AG04449 (cell line): Measurements from ENCODE around the gene CCDC142.
A peak's percentile ranks its signal among the peaks of the same experiment; 100 is the strongest.
"Not testable (repeated sequence)": the region's sequence is repeated elsewhere in the genome, so short reads cannot be mapped to it uniquely, and the experiment has no call there.

ENCODE experiments used
- CTCF ChIA-PET: fragments of 350-600 bp; formaldehyde crosslinking; extraction: SDS; loops from one replicate; lab custom pipeline; 2021; ENCODE audit warnings: antibody characterized with exemption; lab: Yijun Ruan, JAX
- POLR2A ChIA-PET: fragments of 400-600, 350-600 bp; formaldehyde crosslinking; extraction: SDS; loops from one replicate; lab custom pipeline; 2020; ENCODE audit warnings: antibody characterized with exemption, inconsistent platforms; lab: Yijun Ruan, JAX
- DNase-seq: peaks from one replicate; pipeline ENCODE4 v3.0.0-alpha.2; 2010; ENCODE audit warnings: low read depth, low spot score
- H3K4me3 ChIP-seq: 2 replicates; pipeline ENCODE4 v1.5.1; 2011; ENCODE audit warnings: low read depth, mild to moderate bottlenecking, control low read depth, low read length
- CTCF ChIP-seq: IDR thresholded peaks from one replicate; pipeline ENCODE4 v1.5.1; 2011; ENCODE audit warnings: mild to moderate bottlenecking, moderate library complexity, low read length, control low read depth, inconsistent platforms; ENCODE audit not compliant: insufficient read depth; ENCODE audit errors: missing control alignments

The CCDC142 gene

GRCh38 chr2:74448771-74449170 lies 34.0 kb downstream of the CCDC142 start:
- ChIA-PET POLR2A (no interaction called here), CTCF (interaction anchor here (0.5 kb wide), 1 partner anchor 650 kb away, joined by 3 read pairs; no protein-coding TSS in a partner anchor)
- no peak overlapping the region for H3K4me3 ChIP-seq
- no peak for DNase-seq
- no peak for TF ChIP-seq CTCF

GRCh38 chr2:74447230-74447999 lies 35.4 kb downstream of the CCDC142 start:
- ChIA-PET POLR2A (no interaction called here), CTCF (no interaction called here)
- H3K4me3 ChIP-seq, result no peak overlapping the region
- no peak for DNase-seq
- no peak for TF ChIP-seq CTCF

DNA sequence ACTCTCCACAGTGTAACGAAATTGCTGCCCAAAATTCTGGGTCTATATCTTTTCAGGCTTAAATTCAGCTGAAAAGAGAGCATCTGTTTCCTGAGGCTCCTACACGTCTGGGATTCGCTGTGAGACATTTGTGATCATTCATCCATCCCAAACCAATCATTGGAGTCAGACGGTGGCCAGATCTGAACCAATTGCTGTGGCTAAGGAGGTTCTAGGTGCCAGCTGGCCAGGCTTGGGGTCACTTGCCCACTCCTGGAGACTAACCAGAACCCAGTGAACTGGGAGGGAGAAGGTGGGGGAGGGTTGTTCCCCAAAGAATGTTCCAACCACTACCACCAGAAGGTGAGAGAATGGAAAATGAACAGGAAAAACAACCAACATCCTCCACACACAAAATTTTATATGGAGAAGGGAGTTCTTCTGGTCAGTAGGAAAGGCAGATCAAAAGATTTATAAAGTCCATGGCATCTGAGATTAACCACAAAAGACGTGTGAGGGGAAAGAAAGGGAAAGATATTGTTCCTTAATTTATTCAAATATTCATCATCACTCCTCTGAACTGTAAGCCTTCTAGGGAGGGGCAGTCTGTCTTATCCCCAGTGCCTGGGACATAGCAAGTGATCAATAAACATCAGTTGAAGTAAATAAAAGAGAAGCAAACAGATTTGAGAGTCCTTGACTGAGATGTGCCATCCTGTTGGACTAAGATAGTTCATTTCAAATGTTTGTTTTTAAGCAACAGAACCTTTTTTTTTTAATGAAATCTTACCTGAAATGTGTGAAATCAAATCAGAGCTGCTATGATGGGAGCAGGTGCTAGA lies 38.1 kb downstream of the CCDC142 start:
- H3K4me3 ChIP-seq, result no peak overlapping the region
- TF ChIP-seq CTCF, result no peak
- no peak for DNase-seq
- POLR2A ChIA-PET, result interaction anchor here (1.3 kb wide), 1 partner anchor 14 kb away, joined by 4 read pairs; the partner anchor contains the start of gene WBP1
- CTCF ChIA-PET, result interaction anchor here (1.0 to 2.4 kb wide), 2 partner anchors 10 to 53 kb away, joined by 3 to 10 read pairs; no protein-coding TSS in a partner anchor

DNA sequence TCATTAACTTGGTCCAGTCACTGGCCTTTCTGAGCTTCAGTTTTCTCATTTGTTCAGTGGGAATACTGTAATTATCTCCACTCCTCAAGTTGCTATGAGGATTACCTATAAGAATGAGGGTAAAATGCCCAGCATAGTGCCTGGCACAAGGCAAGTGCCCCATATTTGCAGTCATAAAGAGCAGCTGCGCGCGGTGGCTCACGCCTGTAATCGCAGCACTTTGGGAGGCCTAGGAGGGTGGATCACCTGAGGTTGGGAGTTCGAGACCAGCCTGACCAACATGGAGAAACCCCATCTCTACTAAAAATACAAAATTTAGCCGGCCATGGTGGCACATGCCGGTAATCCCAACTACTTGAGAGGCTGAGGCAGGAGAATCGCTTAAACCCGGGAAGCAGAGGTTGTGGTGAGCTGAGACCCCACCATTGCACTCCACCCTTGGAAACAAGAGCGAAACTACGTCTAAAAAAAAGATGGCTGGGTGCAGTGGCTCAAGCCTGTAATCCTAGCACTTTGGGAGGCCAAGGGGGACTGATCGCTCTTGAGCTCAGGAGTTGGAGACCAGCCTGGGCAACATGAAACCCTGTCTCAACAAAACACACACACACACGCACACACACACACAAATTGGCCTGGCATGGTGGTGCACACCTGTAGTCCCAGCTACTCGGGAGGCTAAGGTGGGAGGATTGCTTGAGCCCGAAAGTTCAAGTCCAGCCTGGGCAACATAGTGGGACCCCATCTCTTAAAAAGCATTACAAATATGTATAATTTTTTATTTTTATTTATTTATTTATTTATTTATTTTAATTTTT lies 40.1 kb downstream of the CCDC142 start:
- DNase-seq, POLR2A ChIA-PET, H3K4me3 ChIP-seq: not testable (repeated sequence)
- CTCF ChIA-PET, result interaction anchor here (1.2 to 1.5 kb wide), 4 partner anchors 12 to 53 kb away, joined by 3 to 4 read pairs (median 4); partner anchors contain the start of gene INO80B

- TF ChIP-seq CTCF, result no peak
- DNase-seq, result no peak
- peak within 1 kb of the TSS; percentile 71 for H3K4me3 ChIP-seq
- POLR2A ChIA-PET, result no interaction called here
- CTCF ChIA-PET, result interaction anchor here (1.2 to 2.2 kb wide), 4 partner anchors 13 to 53 kb away, joined by 3 to 6 read pairs (median 4); partner anchors contain the start of gene INO80B
These were observed 40.9 kb downstream of the CCDC142 start, which contains the start of gene RTKN for GRCh38 chr2:74441690-74442482. Gene RTKN (minus strand): TSS chr2:74441937. CDS start chr2:74441816, 121 bp downstream.
